ENCODE measurements around the gene CTNND1. TPM values are rescaled to one million over a fixed set of nuclear protein-coding genes. Genes with fewer than 3 reads are reported as not detected.

Gene CTNND1
- total and polyA plus RNA-seq, 2 of the 8 experiments (the other 6 are each of a cell fraction or from before 2014, with no cell fraction given), result 91.9 to 164 TPM

DNA sequence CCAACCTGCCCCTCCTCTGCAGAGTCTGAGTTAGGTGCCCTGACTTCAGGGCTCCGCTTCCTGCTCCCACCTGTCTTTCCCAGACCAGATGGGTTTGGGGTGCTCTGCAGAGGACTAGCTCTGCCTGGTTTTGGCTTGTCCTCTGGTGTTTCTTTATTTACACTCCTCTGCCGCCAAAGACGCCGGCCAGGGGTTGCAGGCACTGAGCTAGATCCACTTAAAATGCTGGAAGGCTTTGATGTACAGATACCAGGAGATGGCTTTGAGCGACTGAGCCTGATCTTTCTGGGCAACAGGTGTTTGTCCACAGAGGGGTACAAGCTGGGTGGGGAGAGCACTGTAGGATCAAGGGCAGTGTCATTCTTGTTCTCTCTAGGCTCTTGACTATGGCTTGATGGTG is 16.4 kb upstream of the CTNND1 start:
- Histone ChIP-seq H3K23ac (ENCODE audit: insufficient read length) (no peak overlapping the region), H3K14ac (ENCODE audit: insufficient read length) (no peak overlapping the region), H3K9ac (replicated peaks in 1 of 4; ENCODE audit: extremely low read depth in 1 of 4, low read depth in 3 of 4, low read length in 3 of 4) (no peak overlapping the region), H3K79me2 (ENCODE audit: control insufficient read depth in 1 of 2, insufficient read depth in 2 of 2, low read length in 2 of 2) (peaks cover 0 to 14% of the 10 kb centered on the region in 2 experiments; a peak in 3 of 4 replicates), H4K20me1 (replicated peaks in 1 of 2; ENCODE audit: control insufficient read depth in 1 of 2, insufficient read depth in 2 of 2, low read length in 2 of 2) (peaks cover 0 to 1% of the 10 kb centered on the region in 2 experiments), H3K4me3 (ENCODE audit: extremely low read depth in 1 of 4, insufficient read depth in 2 of 4, low read depth in 3 of 4, low read length in 4 of 4) (no peak overlapping the region), H3K23me2 (ENCODE audit: low read depth, low read length) (no peaks in the 10 kb centered on the region; the same call in 1 of the 2 replicates), H3K4me2 (ENCODE audit: insufficient read depth in 1 of 2, low read depth in 2 of 2, low read length in 2 of 2) (no peak overlapping the region), H3K18ac (ENCODE audit: extremely low read depth, low read length) (no peak overlapping the region), H2AK5ac (ENCODE audit: low read depth, low read length) (no peak overlapping the region), H3K4ac (replicated peaks; ENCODE audit: insufficient read length, low read depth, low read length) (no peak overlapping the region), H3K9me3 (ENCODE audit: insufficient read depth in 2 of 2, low read depth in 1 of 2, low read length in 1 of 2) (no peaks in the 10 kb centered on the region), H4K8ac (ENCODE audit: extremely low read depth, insufficient read depth, low read length) (no peak overlapping the region), H3K4me1 (replicated peaks in 1 of 4; ENCODE audit: control insufficient read depth in 3 of 4, insufficient read depth in 4 of 4, low read length in 3 of 4) (peaks cover 0 to 9% (median 3%) of the 10 kb centered on the region in 4 experiments; a peak in 4 of 7 replicates), H2BK15ac (ENCODE audit: low read length) (no peak overlapping the region), H2AFZ (ENCODE audit: low read length) (no peak overlapping the region), H2BK20ac (ENCODE audit: low read length) (no peak overlapping the region), H3K36me3 (ENCODE audit: control insufficient read depth in 2 of 4, insufficient read depth in 4 of 4, low read length in 3 of 4) (peaks cover 6 to 30% (median 15%) of the 10 kb centered on the region in 4 experiments), H4K5ac (ENCODE audit: insufficient read length, low read depth, low read length) (no peak overlapping the region), H3K79me1 (ENCODE audit: low read depth, low read length) (no peaks in the 10 kb centered on the region; the same call in 1 of the 2 replicates), H3K27ac (ENCODE audit: low read depth, low read length) (no peak overlapping the region), H4K91ac (replicated peaks; ENCODE audit: insufficient read length, low read length) (no peak overlapping the region), H2BK120ac (replicated peaks; ENCODE audit: low read depth, low read length) (no peak overlapping the region), H2BK12ac (ENCODE audit: low read depth, low read length) (no peak overlapping the region), H2BK5ac (ENCODE audit: low read depth, low read length) (no peak overlapping the region), H3K56ac (replicated peaks; ENCODE audit: insufficient read length, low read depth, low read length) (no peak overlapping the region), H3K27me3 (replicated peaks in 1 of 4; ENCODE audit: control insufficient read depth in 3 of 4, extremely low read depth in 1 of 4, insufficient read depth in 3 of 4, low read length in 3 of 4) (no peaks in the 10 kb centered on the region)
- FAIRE-seq, result no peak
- ChIA-PET POLR2A (ENCODE audit: partially characterized antibody) (interaction anchor here (0.6 to 5.8 kb wide), 10 partner anchors 10 to 90 kb away, joined by 3 to 30 read pairs (median 4); partner anchors contain the start of genes MED19 and TMX2), CTCF (ENCODE audit: partially characterized antibody) (interaction anchor here (1.1 to 12.1 kb wide), 6 partner anchors 13 to 779 kb away, joined by 3 to 182 read pairs (median 7); no protein-coding TSS in a partner anchor)
- no peak for DNase-seq (ENCODE audit: low read depth in 1 of 2, low spot score in 2 of 2)
- 97% methylated on average over 5 of the region's 5 CpGs; no CpG with 5 or more reads in 1 of the 2 experiments for WGBS, 2 experiments (ENCODE audit: extremely low coverage in 1 of 2, insufficient coverage in 1 of 2, insufficient read length in 1 of 2, insufficient replicate concordance in 2 of 2, low coverage in 1 of 2, low lambda C conversion rate in 2 of 2, missing lambda C conversion rate in 1 of 2)
- TF ChIP-seq SP1 (IDR thresholded peaks at IDR 0.05; ENCODE audit: low read depth, low read length), result no peak
